ENCODE data around the gene PDGFRB. TPM values are rescaled to one million over a fixed set of nuclear protein-coding genes. Genes with fewer than 3 reads are reported as not detected.

PDGFRB gene
- total and polyA plus RNA-seq, 4 donors: 33.6 to 215 (median 78.3) TPM

- no peak overlapping the region for H3K27ac ChIP-seq (ENCODE audit: low read depth in 1 of 2, low read length in 1 of 2)
- H3K27me3 ChIP-seq (ENCODE audit: control insufficient read depth in 3 of 3, insufficient read depth in 3 of 3, low read length in 2 of 3): no peaks in the 10 kb centered on the region
- ATAC-seq (ENCODE audit: insufficient read depth, low FRiP score) (peak; percentile 42), DNase-seq (peak; percentile 72 to 82 (median 72))
- H3K9me3 ChIP-seq (ENCODE audit: control insufficient read depth in 4 of 4, insufficient read depth in 3 of 4, low read length in 3 of 4): no peaks in the 10 kb centered on the region
- H3K9ac ChIP-seq (ENCODE audit: insufficient read depth in 1 of 2, low read length in 2 of 2): no peak overlapping the region
- peaks cover 0 to 71% (median 33%) of the 10 kb centered on the region in 5 donors for H3K4me1 ChIP-seq (ENCODE audit: control insufficient read depth in 5 of 5, insufficient read depth in 5 of 5, low read length in 5 of 5)
- TF ChIP-seq, protein P1, sequence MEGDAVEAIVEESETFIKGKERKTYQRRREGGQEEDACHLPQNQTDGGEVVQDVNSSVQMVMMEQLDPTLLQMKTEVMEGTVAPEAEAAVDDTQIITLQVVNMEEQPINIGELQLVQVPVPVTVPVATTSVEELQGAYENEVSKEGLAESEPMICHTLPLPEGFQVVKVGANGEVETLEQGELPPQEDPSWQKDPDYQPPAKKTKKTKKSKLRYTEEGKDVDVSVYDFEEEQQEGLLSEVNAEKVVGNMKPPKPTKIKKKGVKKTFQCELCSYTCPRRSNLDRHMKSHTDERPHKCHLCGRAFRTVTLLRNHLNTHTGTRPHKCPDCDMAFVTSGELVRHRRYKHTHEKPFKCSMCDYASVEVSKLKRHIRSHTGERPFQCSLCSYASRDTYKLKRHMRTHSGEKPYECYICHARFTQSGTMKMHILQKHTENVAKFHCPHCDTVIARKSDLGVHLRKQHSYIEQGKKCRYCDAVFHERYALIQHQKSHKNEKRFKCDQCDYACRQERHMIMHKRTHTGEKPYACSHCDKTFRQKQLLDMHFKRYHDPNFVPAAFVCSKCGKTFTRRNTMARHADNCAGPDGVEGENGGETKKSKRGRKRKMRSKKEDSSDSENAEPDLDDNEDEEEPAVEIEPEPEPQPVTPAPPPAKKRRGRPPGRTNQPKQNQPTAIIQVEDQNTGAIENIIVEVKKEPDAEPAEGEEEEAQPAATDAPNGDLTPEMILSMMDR (IDR thresholded peaks at IDR 0.05; ENCODE audit: control extremely low read depth, extremely low read depth): peak; percentile 77
- H3K36me3 ChIP-seq (ENCODE audit: control insufficient read depth in 4 of 4, insufficient read depth in 4 of 4, low read length in 4 of 4): no peaks in the 10 kb centered on the region
- H3K4me3 ChIP-seq: no peak overlapping the region
- 53 to 58% methylated on average over 14 of the region's 14 CpGs for WGBS, 2 donors
Observed at GRCh38 chr5:150161242-150162141, 5.8 kb upstream of the PDGFRB start.

DNA sequence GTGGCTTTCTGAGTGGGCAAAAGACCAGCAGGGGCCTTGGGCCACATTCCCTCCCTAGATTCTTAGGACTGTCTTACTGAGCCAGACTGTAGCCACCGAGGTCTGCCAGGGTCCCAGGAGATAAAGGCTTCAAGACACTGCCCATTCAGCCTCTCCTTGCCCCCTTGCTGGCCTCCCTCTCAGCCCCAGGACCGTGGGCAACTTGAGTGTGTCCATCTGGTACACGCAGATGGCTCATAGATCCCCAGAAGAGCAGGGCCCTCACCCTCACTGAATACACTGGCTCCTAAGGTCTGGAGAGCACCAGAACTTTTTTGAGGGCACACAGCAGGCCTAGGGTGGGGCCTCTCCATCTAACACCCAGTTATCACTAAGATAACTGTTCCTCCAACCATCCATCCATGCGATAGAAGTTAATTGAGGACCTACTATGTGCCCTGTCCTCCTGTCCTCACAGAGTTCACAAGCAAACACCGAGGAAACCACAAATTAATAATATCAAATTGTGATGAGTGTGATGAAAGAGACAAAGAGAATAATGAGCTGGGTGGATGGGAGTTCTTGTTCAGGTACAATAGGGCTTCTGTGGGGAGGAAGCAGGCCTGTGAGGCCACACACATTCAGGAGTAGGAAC lies 4.9 kb upstream of the PDGFRB start:
- Histone ChIP-seq H3K27ac (ENCODE audit: low read depth in 1 of 2, low read length in 1 of 2) (peak overlapping the region in 1 of 2 donors; percentile 52), H3K9me3 (ENCODE audit: control insufficient read depth in 4 of 4, insufficient read depth in 3 of 4, low read length in 3 of 4) (no peaks in the 10 kb centered on the region), H3K27me3 (ENCODE audit: control insufficient read depth in 3 of 3, insufficient read depth in 3 of 3, low read length in 2 of 3) (no peaks in the 10 kb centered on the region), H3K9ac (ENCODE audit: insufficient read depth in 1 of 2, low read length in 2 of 2) (peak overlapping the region in 1 of 2 donors; percentile 40), H3K36me3 (ENCODE audit: control insufficient read depth in 4 of 4, insufficient read depth in 4 of 4, low read length in 4 of 4) (no peaks in the 10 kb centered on the region), H3K4me1 (ENCODE audit: control insufficient read depth in 5 of 5, insufficient read depth in 5 of 5, low read length in 5 of 5) (peaks cover 0 to 78% (median 33%) of the 10 kb centered on the region in 5 donors), H3K4me3 (no peak overlapping the region)
- 71 to 80% methylated on average over 5 of the region's 5 CpGs for WGBS, 2 donors
- DNase-seq (no peak), ATAC-seq (ENCODE audit: insufficient read depth, low FRiP score) (no peak)
- TF ChIP-seq, protein P1 (IDR thresholded peaks at IDR 0.05; ENCODE audit: control extremely low read depth, extremely low read depth): no peak

GRCh38 chr5:150159741-150160179 lies 4.1 kb upstream of the PDGFRB start:
- no peak overlapping the region for H3K4me3 ChIP-seq
- peak overlapping the region; percentile 2 to 52 for H3K27ac ChIP-seq (ENCODE audit: low read depth in 1 of 2, low read length in 1 of 2)
- H3K27me3 ChIP-seq (ENCODE audit: control insufficient read depth in 3 of 3, insufficient read depth in 3 of 3, low read length in 2 of 3): no peaks in the 10 kb centered on the region
- WGBS, 2 donors: 43 to 62% methylated on average over 9 of the region's 9 CpGs
- no peaks in the 10 kb centered on the region for H3K9me3 ChIP-seq (ENCODE audit: control insufficient read depth in 4 of 4, insufficient read depth in 3 of 4, low read length in 3 of 4)
- ATAC-seq (ENCODE audit: insufficient read depth, low FRiP score) (no peak), DNase-seq (peak; percentile 79 to 91 (median 82))
- H3K36me3 ChIP-seq (ENCODE audit: control insufficient read depth in 4 of 4, insufficient read depth in 4 of 4, low read length in 4 of 4): no peaks in the 10 kb centered on the region
- peaks cover 0 to 80% (median 33%) of the 10 kb centered on the region in 5 donors for H3K4me1 ChIP-seq (ENCODE audit: control insufficient read depth in 5 of 5, insufficient read depth in 5 of 5, low read length in 5 of 5)
- TF ChIP-seq, protein P1 (IDR thresholded peaks at IDR 0.05; ENCODE audit: control extremely low read depth, extremely low read depth): no peak
- no peak overlapping the region for H3K9ac ChIP-seq (ENCODE audit: insufficient read depth in 1 of 2, low read length in 2 of 2)

Measured in lung (tissue), 12 donors.